ENCODE data around the gene ZNF777.

The ZNF777 gene

DNA sequence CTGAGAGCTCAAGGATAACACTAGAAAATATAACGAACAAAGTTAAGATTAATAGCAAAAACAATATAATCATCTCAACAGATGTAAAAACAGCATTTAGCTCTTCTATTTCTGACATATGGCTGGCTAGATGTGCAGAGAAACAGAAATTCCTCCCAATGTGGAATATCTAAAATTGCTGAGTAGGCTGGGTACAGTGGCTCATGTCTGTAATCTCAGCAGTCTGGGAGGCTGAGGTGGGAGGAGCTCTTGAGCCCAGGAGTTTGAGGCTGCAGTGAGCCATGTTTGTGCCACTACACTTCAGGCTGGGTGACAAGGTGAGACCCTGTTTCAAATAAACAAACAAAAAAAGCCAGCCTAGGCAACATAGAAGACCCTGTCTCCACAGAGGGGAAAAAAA, 18.7 kb upstream of the ZNF777 start:
- Histone ChIP-seq H3K9me2 (replicated peaks; ENCODE audit: control insufficient read depth, low read length) (no peaks in the 10 kb centered on the region), H3K27me3 (ENCODE audit: control insufficient read depth, low read length) (no peaks in the 10 kb centered on the region), H4K20me1 (ENCODE audit: control insufficient read depth, insufficient read depth, low read depth, low read length) (no peaks in the 10 kb centered on the region; the same call in 1 of the 2 replicates), H3K36me3 (ENCODE audit: control insufficient read depth, low read length) (peaks cover 75% of the 10 kb centered on the region), H3K4me1 (ENCODE audit: control insufficient read depth, low read length) (no peaks in the 10 kb centered on the region), H3K4me3 (ENCODE audit: low read length) (no peak overlapping the region), H3K79me2 (ENCODE audit: control insufficient read depth, low read length) (peaks cover 6% of the 10 kb centered on the region), H3K27ac (ENCODE audit: low read depth, low read length) (no peak overlapping the region), H3F3A (ENCODE audit: control insufficient read depth, insufficient read depth) (no peaks in the 10 kb centered on the region), H3K4me2 (ENCODE audit: low read length) (no peak overlapping the region), H3K9me3 (ENCODE audit: control insufficient read depth, insufficient read depth, low read length) (no peaks in the 10 kb centered on the region)
- TF ChIP-seq EZH2phosphoT487 (IDR thresholded peaks at IDR 0.05; ENCODE audit: borderline replicate concordance, low read length), result no peak
- no peak for TF ChIP-seq CTCF (IDR thresholded peaks at IDR 0.05; ENCODE audit: low read depth, low read length, poor library complexity, severe bottlenecking)

- Histone ChIP-seq H4K20me1 (ENCODE audit: control insufficient read depth, insufficient read depth, low read depth, low read length) (no peaks in the 10 kb centered on the region; the same call in 1 of the 2 replicates), H3K4me3 (ENCODE audit: low read length) (no peak overlapping the region), H3K36me3 (ENCODE audit: control insufficient read depth, low read length) (peaks cover 78% of the 10 kb centered on the region), H3K9me3 (ENCODE audit: control insufficient read depth, insufficient read depth, low read length) (no peaks in the 10 kb centered on the region), H3K9me2 (replicated peaks; ENCODE audit: control insufficient read depth, low read length) (no peaks in the 10 kb centered on the region), H3K4me2 (ENCODE audit: low read length) (no peak overlapping the region), H3K27ac (ENCODE audit: low read depth, low read length) (no peak overlapping the region), H3K27me3 (ENCODE audit: control insufficient read depth, low read length) (no peaks in the 10 kb centered on the region), H3F3A (ENCODE audit: control insufficient read depth, insufficient read depth) (no peaks in the 10 kb centered on the region), H3K4me1 (ENCODE audit: control insufficient read depth, low read length) (no peaks in the 10 kb centered on the region), H3K79me2 (ENCODE audit: control insufficient read depth, low read length) (peaks cover 6% of the 10 kb centered on the region)
- TF ChIP-seq EZH2phosphoT487 (IDR thresholded peaks at IDR 0.05; ENCODE audit: borderline replicate concordance, low read length) (no peak), CTCF (IDR thresholded peaks at IDR 0.05; ENCODE audit: low read depth, low read length, poor library complexity, severe bottlenecking) (no peak)
Observed at GRCh38 chr7:149478754-149479153, 17.9 kb upstream of the ZNF777 start.

DNA sequence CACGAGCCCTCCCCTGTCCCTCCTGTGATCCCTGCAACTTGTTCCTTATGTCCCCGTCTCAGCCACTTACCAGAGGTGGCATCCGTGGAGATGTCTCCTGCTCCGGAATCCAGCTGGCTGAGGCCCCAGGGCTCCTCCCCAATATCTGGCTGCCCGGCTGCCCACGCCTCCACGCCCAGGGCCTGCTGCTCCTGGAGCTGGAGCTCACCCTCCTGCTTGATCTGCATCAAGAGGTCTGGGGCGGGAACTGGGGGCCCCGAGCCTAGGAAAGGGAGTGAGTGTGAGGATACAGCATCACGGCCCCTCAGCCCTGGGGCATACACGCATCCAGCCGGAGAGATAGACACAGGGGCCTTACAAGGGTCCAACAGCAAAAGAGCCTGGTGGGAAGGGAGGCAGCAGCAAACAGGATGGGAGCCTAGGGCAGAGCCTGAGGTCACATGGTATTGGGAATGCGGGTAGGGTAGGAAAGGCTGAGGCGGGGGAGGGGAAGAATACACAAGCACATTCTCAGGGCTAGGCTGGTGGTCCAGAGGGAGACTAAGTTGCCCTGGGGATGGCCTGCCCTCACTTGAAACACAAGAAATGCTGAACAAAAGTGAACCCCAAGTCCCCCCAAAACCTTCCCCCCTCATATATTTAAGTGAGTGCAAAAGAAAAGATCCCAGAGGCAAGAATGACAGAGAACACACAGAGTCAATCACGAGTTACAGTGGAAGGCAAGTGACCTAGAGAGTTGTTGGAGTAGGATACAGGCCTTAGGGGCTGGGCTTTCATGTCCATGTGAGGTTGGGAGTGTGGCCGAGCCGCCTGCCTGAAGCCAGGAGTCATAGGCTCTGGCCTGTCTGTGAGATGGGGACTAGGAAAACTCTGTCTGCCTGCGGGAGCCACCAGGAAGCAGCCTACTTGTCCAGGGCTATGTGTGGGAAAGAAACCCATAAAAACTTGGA, 16.9 kb upstream of the ZNF777 start:
- H3K27me3 ChIP-seq (ENCODE audit: control insufficient read depth, low read length), result no peaks in the 10 kb centered on the region
- H3K4me2 ChIP-seq (ENCODE audit: low read length), result no peak overlapping the region
- TF ChIP-seq EZH2phosphoT487 (IDR thresholded peaks at IDR 0.05; ENCODE audit: borderline replicate concordance, low read length), result no peak
- no peak for TF ChIP-seq CTCF (IDR thresholded peaks at IDR 0.05; ENCODE audit: low read depth, low read length, poor library complexity, severe bottlenecking)
- H3K27ac ChIP-seq (ENCODE audit: low read depth, low read length), result no peak overlapping the region
- H3K9me3 ChIP-seq (ENCODE audit: control insufficient read depth, insufficient read depth, low read length), result no peaks in the 10 kb centered on the region
- no peaks in the 10 kb centered on the region for H3F3A ChIP-seq (ENCODE audit: control insufficient read depth, insufficient read depth)
- peaks cover 6% of the 10 kb centered on the region for H3K79me2 ChIP-seq (ENCODE audit: control insufficient read depth, low read length)
- no peak overlapping the region for H3K4me3 ChIP-seq (ENCODE audit: low read length)
- H3K4me1 ChIP-seq (ENCODE audit: control insufficient read depth, low read length), result no peaks in the 10 kb centered on the region
- no peaks in the 10 kb centered on the region for H3K9me2 ChIP-seq (replicated peaks; ENCODE audit: control insufficient read depth, low read length)
- H4K20me1 ChIP-seq (ENCODE audit: control insufficient read depth, insufficient read depth, low read depth, low read length), result no peaks in the 10 kb centered on the region; the same call in 1 of the 2 replicates
- peaks cover 85% of the 10 kb centered on the region for H3K36me3 ChIP-seq (ENCODE audit: control insufficient read depth, low read length)

Data from DOHH2 (cell line).